ENCODE results near the gene SLC22A23.
A peak's percentile ranks its signal among the peaks of the same experiment; 100 is the strongest.

The SLC22A23 gene

GRCh38 chr6:3455569-3456394 lies 1.1 kb downstream of the SLC22A23 start:
- H3K4me1 ChIP-seq (ENCODE audit: control insufficient read depth in 1 of 2, insufficient read depth in 2 of 2, low read length in 2 of 2): peaks cover 10 to 20% of the 10 kb centered on the region in 2 donors
- no peaks in the 10 kb centered on the region for H3K9me3 ChIP-seq (ENCODE audit: control insufficient read depth in 1 of 2, low read length in 2 of 2)
- H3K9ac ChIP-seq (ENCODE audit: low read depth in 1 of 2, low read length in 2 of 2): peak overlapping the region; percentile 65 to 89
- H3K4me3 ChIP-seq (ENCODE audit: low read depth in 1 of 2, low read length in 2 of 2): peak overlapping the region; percentile 76 to 78
- H3K36me3 ChIP-seq (ENCODE audit: control insufficient read depth in 1 of 2, insufficient read depth in 2 of 2, low read length in 2 of 2): no peaks in the 10 kb centered on the region
- H3K27me3 ChIP-seq (ENCODE audit: control insufficient read depth in 1 of 2, insufficient read depth in 2 of 2, low read length in 2 of 2): peaks cover 11 to 16% of the 10 kb centered on the region in 2 donors
- peak overlapping the region; percentile 15 for H3K27ac ChIP-seq (ENCODE audit: low read depth, low read length)

- no peaks in the 10 kb centered on the region for H3K36me3 ChIP-seq (ENCODE audit: control insufficient read depth in 1 of 2, insufficient read depth in 2 of 2, low read length in 2 of 2)
- peak overlapping the region; percentile 76 to 78 for H3K4me3 ChIP-seq (ENCODE audit: low read depth in 1 of 2, low read length in 2 of 2)
- H3K9ac ChIP-seq (ENCODE audit: low read depth in 1 of 2, low read length in 2 of 2): peak overlapping the region; percentile 65 to 89
- H3K27ac ChIP-seq (ENCODE audit: low read depth, low read length): no peak overlapping the region
- H3K9me3 ChIP-seq (ENCODE audit: control insufficient read depth in 1 of 2, low read length in 2 of 2): no peaks in the 10 kb centered on the region
- H3K27me3 ChIP-seq (ENCODE audit: control insufficient read depth in 1 of 2, insufficient read depth in 2 of 2, low read length in 2 of 2): peaks cover 11 to 16% of the 10 kb centered on the region in 2 donors
- H3K4me1 ChIP-seq (ENCODE audit: control insufficient read depth in 1 of 2, insufficient read depth in 2 of 2, low read length in 2 of 2): peaks cover 10 to 20% of the 10 kb centered on the region in 2 donors
Observed at GRCh38 chr6:3455147-3455568, 1.7 kb downstream of the SLC22A23 start.

GRCh38 chr6:3454273-3455010 lies 2.4 kb downstream of the SLC22A23 start:
- peaks cover 11 to 16% of the 10 kb centered on the region in 2 donors for H3K27me3 ChIP-seq (ENCODE audit: control insufficient read depth in 1 of 2, insufficient read depth in 2 of 2, low read length in 2 of 2)
- no peak overlapping the region for H3K27ac ChIP-seq (ENCODE audit: low read depth, low read length)
- peak overlapping the region; percentile 76 to 78 for H3K4me3 ChIP-seq (ENCODE audit: low read depth in 1 of 2, low read length in 2 of 2)
- H3K9me3 ChIP-seq (ENCODE audit: control insufficient read depth in 1 of 2, low read length in 2 of 2): no peaks in the 10 kb centered on the region
- no peaks in the 10 kb centered on the region for H3K36me3 ChIP-seq (ENCODE audit: control insufficient read depth in 1 of 2, insufficient read depth in 2 of 2, low read length in 2 of 2)
- peaks cover 10 to 20% of the 10 kb centered on the region in 2 donors for H3K4me1 ChIP-seq (ENCODE audit: control insufficient read depth in 1 of 2, insufficient read depth in 2 of 2, low read length in 2 of 2)
- peak overlapping the region; percentile 65 to 89 for H3K9ac ChIP-seq (ENCODE audit: low read depth in 1 of 2, low read length in 2 of 2)

GRCh38 chr6:3453413-3454272 lies 3.2 kb downstream of the SLC22A23 start:
- H3K9ac ChIP-seq (ENCODE audit: low read depth in 1 of 2, low read length in 2 of 2): peak overlapping the region; percentile 65 to 89
- H3K27ac ChIP-seq (ENCODE audit: low read depth, low read length): no peak overlapping the region
- peak overlapping the region; percentile 76 to 78 for H3K4me3 ChIP-seq (ENCODE audit: low read depth in 1 of 2, low read length in 2 of 2)
- H3K27me3 ChIP-seq (ENCODE audit: control insufficient read depth in 1 of 2, insufficient read depth in 2 of 2, low read length in 2 of 2): peaks cover 11 to 16% of the 10 kb centered on the region in 2 donors
- no peaks in the 10 kb centered on the region for H3K9me3 ChIP-seq (ENCODE audit: control insufficient read depth in 1 of 2, low read length in 2 of 2)
- no peaks in the 10 kb centered on the region for H3K36me3 ChIP-seq (ENCODE audit: control insufficient read depth in 1 of 2, insufficient read depth in 2 of 2, low read length in 2 of 2)
- H3K4me1 ChIP-seq (ENCODE audit: control insufficient read depth in 1 of 2, insufficient read depth in 2 of 2, low read length in 2 of 2): peaks cover 10 to 20% of the 10 kb centered on the region in 2 donors

- Histone ChIP-seq H3K4me3 (ENCODE audit: low read depth in 1 of 2, low read length in 2 of 2) (no peak overlapping the region), H3K36me3 (ENCODE audit: control insufficient read depth in 1 of 2, insufficient read depth in 2 of 2, low read length in 2 of 2) (no peaks in the 10 kb centered on the region), H3K4me1 (ENCODE audit: control insufficient read depth in 1 of 2, insufficient read depth in 2 of 2, low read length in 2 of 2) (peaks cover 10 to 16% of the 10 kb centered on the region in 2 donors), H3K9ac (ENCODE audit: low read depth in 1 of 2, low read length in 2 of 2) (no peak overlapping the region), H3K27ac (ENCODE audit: low read depth, low read length) (no peak overlapping the region), H3K9me3 (ENCODE audit: control insufficient read depth in 1 of 2, low read length in 2 of 2) (no peaks in the 10 kb centered on the region), H3K27me3 (ENCODE audit: control insufficient read depth in 1 of 2, insufficient read depth in 2 of 2, low read length in 2 of 2) (peaks cover 11 to 16% of the 10 kb centered on the region in 2 donors)
Observed at GRCh38 chr6:3451498-3451897, 5.4 kb downstream of the SLC22A23 start.

- H3K36me3 ChIP-seq (ENCODE audit: control insufficient read depth in 1 of 2, insufficient read depth in 2 of 2, low read length in 2 of 2): no peaks in the 10 kb centered on the region
- H3K27ac ChIP-seq (ENCODE audit: low read depth, low read length): no peak overlapping the region
- H3K9ac ChIP-seq (ENCODE audit: low read depth in 1 of 2, low read length in 2 of 2): no peak overlapping the region
- no peak overlapping the region for H3K4me3 ChIP-seq (ENCODE audit: low read depth in 1 of 2, low read length in 2 of 2)
- peaks cover 11 to 16% of the 10 kb centered on the region in 2 donors for H3K27me3 ChIP-seq (ENCODE audit: control insufficient read depth in 1 of 2, insufficient read depth in 2 of 2, low read length in 2 of 2)
- no peaks in the 10 kb centered on the region for H3K9me3 ChIP-seq (ENCODE audit: control insufficient read depth in 1 of 2, low read length in 2 of 2)
- H3K4me1 ChIP-seq (ENCODE audit: control insufficient read depth in 1 of 2, insufficient read depth in 2 of 2, low read length in 2 of 2): peaks cover 10 to 16% of the 10 kb centered on the region in 2 donors
Observed at GRCh38 chr6:3450888-3451287, 6.0 kb downstream of the SLC22A23 start.

- no peak overlapping the region for H3K9ac ChIP-seq (ENCODE audit: low read depth in 1 of 2, low read length in 2 of 2)
- H3K36me3 ChIP-seq (ENCODE audit: control insufficient read depth in 1 of 2, insufficient read depth in 2 of 2, low read length in 2 of 2): no peaks in the 10 kb centered on the region
- H3K4me3 ChIP-seq (ENCODE audit: low read depth in 1 of 2, low read length in 2 of 2): no peak overlapping the region
- H3K27me3 ChIP-seq (ENCODE audit: control insufficient read depth in 1 of 2, insufficient read depth in 2 of 2, low read length in 2 of 2): peaks cover 6 to 12% of the 10 kb centered on the region in 2 donors
- H3K9me3 ChIP-seq (ENCODE audit: control insufficient read depth in 1 of 2, low read length in 2 of 2): no peaks in the 10 kb centered on the region
- H3K4me1 ChIP-seq (ENCODE audit: control insufficient read depth in 1 of 2, insufficient read depth in 2 of 2, low read length in 2 of 2): peaks cover 8 to 10% of the 10 kb centered on the region in 2 donors
- no peak overlapping the region for H3K27ac ChIP-seq (ENCODE audit: low read depth, low read length)
Observed at GRCh38 chr6:3449750-3450305, 7.0 kb downstream of the SLC22A23 start.

- peaks cover 8 to 10% of the 10 kb centered on the region in 2 donors for H3K4me1 ChIP-seq (ENCODE audit: control insufficient read depth in 1 of 2, insufficient read depth in 2 of 2, low read length in 2 of 2)
- no peaks in the 10 kb centered on the region for H3K36me3 ChIP-seq (ENCODE audit: control insufficient read depth in 1 of 2, insufficient read depth in 2 of 2, low read length in 2 of 2)
- peaks cover 4 to 7% of the 10 kb centered on the region in 2 donors for H3K27me3 ChIP-seq (ENCODE audit: control insufficient read depth in 1 of 2, insufficient read depth in 2 of 2, low read length in 2 of 2)
- no peak overlapping the region for H3K9ac ChIP-seq (ENCODE audit: low read depth in 1 of 2, low read length in 2 of 2)
- H3K9me3 ChIP-seq (ENCODE audit: control insufficient read depth in 1 of 2, low read length in 2 of 2): no peaks in the 10 kb centered on the region
- H3K4me3 ChIP-seq (ENCODE audit: low read depth in 1 of 2, low read length in 2 of 2): no peak overlapping the region
- H3K27ac ChIP-seq (ENCODE audit: low read depth, low read length): no peak overlapping the region
Observed at GRCh38 chr6:3449321-3449720, 7.5 kb downstream of the SLC22A23 start.

- Histone ChIP-seq H3K9ac (ENCODE audit: low read depth in 1 of 2, low read length in 2 of 2) (no peak overlapping the region), H3K4me1 (ENCODE audit: control insufficient read depth in 1 of 2, insufficient read depth in 2 of 2, low read length in 2 of 2) (no peaks in the 10 kb centered on the region), H3K27me3 (ENCODE audit: control insufficient read depth in 1 of 2, insufficient read depth in 2 of 2, low read length in 2 of 2) (no peaks in the 10 kb centered on the region), H3K36me3 (ENCODE audit: control insufficient read depth in 1 of 2, insufficient read depth in 2 of 2, low read length in 2 of 2) (peaks cover 0 to 1% of the 10 kb centered on the region in 2 donors), H3K4me3 (ENCODE audit: low read depth in 1 of 2, low read length in 2 of 2) (no peak overlapping the region), H3K9me3 (ENCODE audit: control insufficient read depth in 1 of 2, low read length in 2 of 2) (no peaks in the 10 kb centered on the region), H3K27ac (ENCODE audit: low read depth, low read length) (no peak overlapping the region)
Observed at GRCh38 chr6:3447005-3447404, 9.8 kb downstream of the SLC22A23 start.
